DND-41 (cell line): Measurements from ENCODE around the gene TCERG1L.
"Not testable (repeated sequence)": the region's sequence is repeated elsewhere in the genome, so short reads cannot be mapped to it uniquely, and the experiment has no call there.

Experiments used
- ATAC-seq: fragments of 200-7000 bp; cut with Tn5 transposase; 3 replicates; pipeline ENCODE4 v1.9.1; 2021; ENCODE audit warnings: low read depth; ENCODE audit not compliant: insufficient read depth
- DNase-seq: peaks from one replicate; pipeline ENCODE4 v3.0.0-alpha.2; 2020
- H2AFZ ChIP-seq: 2 replicates; pipeline ENCODE4 v1.6.0; 2012; ENCODE audit warnings: low read depth, low read length
- H3K27ac ChIP-seq: 2 replicates; pipeline ENCODE4 v1.5.1; 2012; ENCODE audit warnings: low read length, inconsistent platforms
- H3K27me3 ChIP-seq: fragments of 200-600 bp; sonication (generic); 2 replicates; pipeline ENCODE4 v1.6.0; 2012; ENCODE audit warnings: low read length, mild to moderate bottlenecking, inconsistent platforms; ENCODE audit not compliant: insufficient read depth, poor library complexity
- H3K36me3 ChIP-seq: 2 replicates; pipeline ENCODE4 v1.5.1; 2012; ENCODE audit warnings: low read length, inconsistent platforms; ENCODE audit not compliant: insufficient read depth
- H3K4me1 ChIP-seq: 2 replicates; pipeline ENCODE4 v1.5.1; 2012; ENCODE audit warnings: mild to moderate bottlenecking, low read length; ENCODE audit not compliant: insufficient read depth
- H3K4me2 ChIP-seq: 2 replicates; pipeline ENCODE4 v1.6.0; 2012; ENCODE audit warnings: mild to moderate bottlenecking, moderate library complexity, low read length, inconsistent platforms; ENCODE audit not compliant: insufficient read depth
- H3K4me3 ChIP-seq, 2 experiments: fragments of 200-600 bp in 1 of 2; shearing (Covaris generic) in 1 of 2; 2 replicates each; pipeline ENCODE4 v1.5.1; 2012 to 2016; ENCODE audit warnings: inconsistent platforms in 2 of 2, low read length in 2 of 2, mild to moderate bottlenecking in 2 of 2, low read depth in 1 of 2, moderate library complexity in 1 of 2
- H3K79me2 ChIP-seq: 2 replicates; pipeline ENCODE4 v1.6.0; 2012; ENCODE audit warnings: low read length, inconsistent platforms; ENCODE audit not compliant: insufficient read depth
- H3K9ac ChIP-seq: 2 replicates; pipeline ENCODE4 v1.6.0; 2012; ENCODE audit warnings: low read depth, mild to moderate bottlenecking, inconsistent platforms, low read length, moderate library complexity
- H3K9me3 ChIP-seq: 2 replicates; pipeline ENCODE4 v1.5.1; 2012; ENCODE audit warnings: low read length, moderate library complexity, mild to moderate bottlenecking, inconsistent platforms; ENCODE audit not compliant: insufficient read depth, severe bottlenecking
- H4K20me1 ChIP-seq: 2 replicates; pipeline ENCODE4 v1.6.0; 2012; ENCODE audit warnings: low read length; ENCODE audit not compliant: insufficient read depth
- CTCF ChIP-seq: IDR thresholded peaks from 2 replicates; pipeline ENCODE4 v1.5.1; 2012; ENCODE audit warnings: borderline replicate concordance, low read length, moderate library complexity, mild to moderate bottlenecking; ENCODE audit not compliant: poor library complexity, severe bottlenecking; ENCODE audit errors: extremely low read depth
- EZH2 ChIP-seq: IDR thresholded peaks from 3 replicates; pipeline ENCODE4 v1.6.1; 2012; ENCODE audit warnings: borderline replicate concordance, low read depth, mild to moderate bottlenecking, moderate library complexity, low read length, inconsistent platforms; ENCODE audit not compliant: severe bottlenecking

Gene TCERG1L

GRCh38 chr10:131323025-131323424 is 11.5 kb upstream of the TCERG1L start:
- Histone ChIP-seq H2AFZ (no peak overlapping the region), H3K36me3 (no peaks in the 10 kb centered on the region), H3K4me2 (no peak overlapping the region), H3K27me3 (no peaks in the 10 kb centered on the region), H3K27ac (no peak overlapping the region), H3K4me1 (no peaks in the 10 kb centered on the region), H3K9me3 (no peaks in the 10 kb centered on the region), H4K20me1 (no peaks in the 10 kb centered on the region), H3K79me2 (no peaks in the 10 kb centered on the region), H3K9ac (no peak overlapping the region), H3K4me3 (no peak overlapping the region)
- no peak for TF ChIP-seq EZH2
- TF ChIP-seq CTCF: no peak
- no peak for ATAC-seq
- DNase-seq: no peak

GRCh38 chr10:131322575-131322974 is 11.1 kb upstream of the TCERG1L start:
- not testable (repeated sequence) for H3K36me3 ChIP-seq, H3K27ac ChIP-seq, ATAC-seq, H3K9ac ChIP-seq, H3K9me3 ChIP-seq, H3K4me2 ChIP-seq, H3K79me2 ChIP-seq, H3K4me3 ChIP-seq, H3K27me3 ChIP-seq, DNase-seq, H3K4me1 ChIP-seq, H2AFZ ChIP-seq, H4K20me1 ChIP-seq

GRCh38 chr10:131320860-131321604 is 9.5 kb upstream of the TCERG1L start:
- Histone ChIP-seq H3K27ac (no peak overlapping the region), H3K9me3 (no peaks in the 10 kb centered on the region), H3K4me3 (no peak overlapping the region), H3K4me1 (no peaks in the 10 kb centered on the region), H3K9ac (no peak overlapping the region), H4K20me1 (no peaks in the 10 kb centered on the region), H2AFZ (no peak overlapping the region), H3K79me2 (no peaks in the 10 kb centered on the region), H3K36me3 (no peaks in the 10 kb centered on the region), H3K27me3 (no peaks in the 10 kb centered on the region), H3K4me2 (no peak overlapping the region)
- ATAC-seq (no peak), DNase-seq (no peak)
- TF ChIP-seq CTCF: no peak
- no peak for TF ChIP-seq EZH2

- TF ChIP-seq EZH2: no peak
- Histone ChIP-seq H3K9ac (no peak overlapping the region), H4K20me1 (no peaks in the 10 kb centered on the region), H3K27me3 (no peaks in the 10 kb centered on the region), H3K9me3 (no peaks in the 10 kb centered on the region), H3K27ac (no peak overlapping the region), H3K36me3 (no peaks in the 10 kb centered on the region), H3K79me2 (no peaks in the 10 kb centered on the region), H3K4me3 (no peak overlapping the region), H3K4me1 (no peaks in the 10 kb centered on the region), H2AFZ (no peak overlapping the region), H3K4me2 (no peak overlapping the region)
- ATAC-seq (no peak), DNase-seq (no peak)
Measured at GRCh38 chr10:131318814-131319213, 7.3 kb upstream of the TCERG1L start.
